Measurements from ENCODE around the gene APOL2. TPM values are rescaled to one million over a fixed set of nuclear protein-coding genes. Genes with fewer than 3 reads are reported as not detected.

The APOL2 gene
- total RNA-seq, 1 experiment from 2014 or later: 9.9 TPM

DNA sequence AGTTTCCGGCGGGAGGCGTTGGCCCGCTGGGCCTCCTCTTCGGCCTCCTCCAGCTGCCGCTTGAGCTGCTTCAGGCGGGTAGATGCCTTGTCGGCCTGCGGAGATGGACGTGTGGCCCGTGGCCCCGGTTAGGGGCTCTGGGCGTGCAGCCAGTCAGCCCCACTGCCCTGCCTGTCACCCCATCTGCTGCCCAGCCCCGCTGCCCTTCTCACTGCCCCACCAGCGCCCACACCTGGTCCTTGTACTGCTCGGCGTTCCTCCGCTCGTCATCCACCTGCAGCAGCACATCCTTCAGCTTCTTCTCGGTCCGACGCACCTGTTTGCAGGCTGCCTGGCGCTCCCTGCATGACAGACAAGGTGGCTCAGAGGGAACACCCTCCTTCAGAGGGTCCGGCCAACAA lies 44.8 kb upstream of the APOL2 start:
- Histone ChIP-seq H3K79me2 (ENCODE audit: insufficient read depth, low read length) (no peaks in the 10 kb centered on the region), H3K4me3 (replicated peaks in 1 of 2; ENCODE audit: low read depth in 1 of 2, low read length in 2 of 2) (no peak overlapping the region), H3K36me3 (ENCODE audit: control insufficient read depth in 1 of 2, insufficient read depth in 2 of 2, low read length in 2 of 2) (peaks cover 53% of the 10 kb centered on the region in 2 experiments; a peak in 3 of 4 replicates), H3K9ac (ENCODE audit: low read length) (no peak overlapping the region), H3K4me1 (ENCODE audit: control insufficient read depth in 1 of 2, insufficient read depth in 2 of 2, low read length in 2 of 2) (no peaks in the 10 kb centered on the region), H3K27me3 (ENCODE audit: insufficient read depth, low read length) (no peaks in the 10 kb centered on the region), H3K27ac (ENCODE audit: low read depth, low read length) (no peak overlapping the region), H3K9me2 (ENCODE audit: insufficient read depth) (no peaks in the 10 kb centered on the region), H3K9me3 (ENCODE audit: control insufficient read depth in 1 of 2, insufficient read depth in 1 of 2, low read depth in 1 of 2, low read length in 2 of 2) (no peaks in the 10 kb centered on the region), H4K20me1 (ENCODE audit: insufficient read depth) (no peaks in the 10 kb centered on the region), H3K4me2 (ENCODE audit: low read length) (no peak overlapping the region), H2AFZ (ENCODE audit: low read depth, low read length, poor library complexity, severe bottlenecking) (no peak overlapping the region)
- TF ChIP-seq FOSL1 (IDR thresholded peaks at IDR 0.05; ENCODE audit: low read depth) (no peak), RAD21 (IDR thresholded peaks at IDR 0.05; ENCODE audit: low read depth) (no peak), ZNF274 (IDR thresholded peaks at IDR 0.05; ENCODE audit: low read depth, low read length) (no peak), YY1 (IDR thresholded peaks at IDR 0.05; ENCODE audit: extremely low read depth, insufficient replicate concordance, low read depth, low read length) (no peak), EGR1 (IDR thresholded peaks at IDR 0.05; ENCODE audit: low read depth) (no peak), ZFX (IDR thresholded peaks at IDR 0.05) (no peak), ELF1 (IDR thresholded peaks at IDR 0.05; ENCODE audit: borderline replicate concordance, low read depth) (no peak), EZH2 (IDR thresholded peaks at IDR 0.05) (no peak), JUND (IDR thresholded peaks at IDR 0.05) (no peak), TCF7L2 (IDR thresholded peaks at IDR 0.05; ENCODE audit: borderline replicate concordance, extremely low read depth, insufficient read depth, insufficient read length) (no peak), EZH2phosphoT487 (IDR thresholded peaks at IDR 0.05; ENCODE audit: borderline replicate concordance) (no peak), SRF (IDR thresholded peaks at IDR 0.05; ENCODE audit: low read depth) (no peak), SP1 (IDR thresholded peaks at IDR 0.05; ENCODE audit: low read depth) (no peak), CBX3 (IDR thresholded peaks at IDR 0.05; ENCODE audit: low read depth) (no peak), CEBPB (IDR thresholded peaks at IDR 0.05; ENCODE audit: low read depth) (no peak), POLR2AphosphoS5 (IDR thresholded peaks at IDR 0.05; ENCODE audit: low read depth, low read length) (no peak)
- TF ChIP-seq, protein P1, sequence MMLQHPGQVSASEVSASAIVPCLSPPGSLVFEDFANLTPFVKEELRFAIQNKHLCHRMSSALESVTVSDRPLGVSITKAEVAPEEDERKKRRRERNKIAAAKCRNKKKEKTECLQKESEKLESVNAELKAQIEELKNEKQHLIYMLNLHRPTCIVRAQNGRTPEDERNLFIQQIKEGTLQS (IDR thresholded peaks at IDR 0.05): no peak
- TF ChIP-seq, protein P2, sequence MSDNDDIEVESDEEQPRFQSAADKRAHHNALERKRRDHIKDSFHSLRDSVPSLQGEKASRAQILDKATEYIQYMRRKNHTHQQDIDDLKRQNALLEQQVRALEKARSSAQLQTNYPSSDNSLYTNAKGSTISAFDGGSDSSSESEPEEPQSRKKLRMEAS (IDR thresholded peaks at IDR 0.05): no peak
- TF ChIP-seq, protein P3, sequence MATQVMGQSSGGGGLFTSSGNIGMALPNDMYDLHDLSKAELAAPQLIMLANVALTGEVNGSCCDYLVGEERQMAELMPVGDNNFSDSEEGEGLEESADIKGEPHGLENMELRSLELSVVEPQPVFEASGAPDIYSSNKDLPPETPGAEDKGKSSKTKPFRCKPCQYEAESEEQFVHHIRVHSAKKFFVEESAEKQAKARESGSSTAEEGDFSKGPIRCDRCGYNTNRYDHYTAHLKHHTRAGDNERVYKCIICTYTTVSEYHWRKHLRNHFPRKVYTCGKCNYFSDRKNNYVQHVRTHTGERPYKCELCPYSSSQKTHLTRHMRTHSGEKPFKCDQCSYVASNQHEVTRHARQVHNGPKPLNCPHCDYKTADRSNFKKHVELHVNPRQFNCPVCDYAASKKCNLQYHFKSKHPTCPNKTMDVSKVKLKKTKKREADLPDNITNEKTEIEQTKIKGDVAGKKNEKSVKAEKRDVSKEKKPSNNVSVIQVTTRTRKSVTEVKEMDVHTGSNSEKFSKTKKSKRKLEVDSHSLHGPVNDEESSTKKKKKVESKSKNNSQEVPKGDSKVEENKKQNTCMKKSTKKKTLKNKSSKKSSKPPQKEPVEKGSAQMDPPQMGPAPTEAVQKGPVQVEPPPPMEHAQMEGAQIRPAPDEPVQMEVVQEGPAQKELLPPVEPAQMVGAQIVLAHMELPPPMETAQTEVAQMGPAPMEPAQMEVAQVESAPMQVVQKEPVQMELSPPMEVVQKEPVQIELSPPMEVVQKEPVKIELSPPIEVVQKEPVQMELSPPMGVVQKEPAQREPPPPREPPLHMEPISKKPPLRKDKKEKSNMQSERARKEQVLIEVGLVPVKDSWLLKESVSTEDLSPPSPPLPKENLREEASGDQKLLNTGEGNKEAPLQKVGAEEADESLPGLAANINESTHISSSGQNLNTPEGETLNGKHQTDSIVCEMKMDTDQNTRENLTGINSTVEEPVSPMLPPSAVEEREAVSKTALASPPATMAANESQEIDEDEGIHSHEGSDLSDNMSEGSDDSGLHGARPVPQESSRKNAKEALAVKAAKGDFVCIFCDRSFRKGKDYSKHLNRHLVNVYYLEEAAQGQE (IDR thresholded peaks at IDR 0.05; ENCODE audit: low read depth): no peak
- TF ChIP-seq, protein P4, sequence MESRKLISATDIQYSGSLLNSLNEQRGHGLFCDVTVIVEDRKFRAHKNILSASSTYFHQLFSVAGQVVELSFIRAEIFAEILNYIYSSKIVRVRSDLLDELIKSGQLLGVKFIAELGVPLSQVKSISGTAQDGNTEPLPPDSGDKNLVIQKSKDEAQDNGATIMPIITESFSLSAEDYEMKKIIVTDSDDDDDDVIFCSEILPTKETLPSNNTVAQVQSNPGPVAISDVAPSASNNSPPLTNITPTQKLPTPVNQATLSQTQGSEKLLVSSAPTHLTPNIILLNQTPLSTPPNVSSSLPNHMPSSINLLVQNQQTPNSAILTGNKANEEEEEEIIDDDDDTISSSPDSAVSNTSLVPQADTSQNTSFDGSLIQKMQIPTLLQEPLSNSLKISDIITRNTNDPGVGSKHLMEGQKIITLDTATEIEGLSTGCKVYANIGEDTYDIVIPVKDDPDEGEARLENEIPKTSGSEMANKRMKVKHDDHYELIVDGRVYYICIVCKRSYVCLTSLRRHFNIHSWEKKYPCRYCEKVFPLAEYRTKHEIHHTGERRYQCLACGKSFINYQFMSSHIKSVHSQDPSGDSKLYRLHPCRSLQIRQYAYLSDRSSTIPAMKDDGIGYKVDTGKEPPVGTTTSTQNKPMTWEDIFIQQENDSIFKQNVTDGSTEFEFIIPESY (IDR thresholded peaks at IDR 0.05; ENCODE audit: extremely low read depth, insufficient replicate concordance, low read length): no peak
- ChIA-PET RAD21 (ENCODE audit: low non-redundant PET in 1 of 2, low total read pairs in 2 of 2, uncharacterized antibody in 2 of 2, unreplicated experiment in 2 of 2) (no interaction called here), CTCF (interaction anchor here (1.4 kb wide), 1 partner anchor 186 kb away, joined by 4 read pairs; no protein-coding TSS in a partner anchor), POLR2A (no interaction called here)
- BruUV-seq (replicated peaks): no TSS peak
- ATAC-seq: no peak
- intact Hi-C loops (cut with micrococcal nuclease): no loop called here
- DNase-seq (ENCODE audit: low read depth, low spot score): no peak

All from HCT116 (cell line).